OCI-LY1 (cell line): ENCODE data around the gene BICD1.

Experiments used
- H2AFZ ChIP-seq: fragments of 200-600 bp; sonication (generic), shearing (Covaris generic); 2 replicates; pipeline ENCODE4 v1.6.0; 2014; ENCODE audit warnings: antibody characterized with exemption, mild to moderate bottlenecking, low read length
- H3F3A ChIP-seq: fragments of 200-600 bp; sonication (generic), shearing (Covaris generic); 2 replicates; pipeline ENCODE4 v1.6.0; 2014; ENCODE audit warnings: mild to moderate bottlenecking, antibody characterized with exemption, low read length, moderate library complexity; ENCODE audit not compliant: insufficient read depth
- H3K27ac ChIP-seq: fragments of 200-600 bp; sonication (generic); 2 replicates; pipeline ENCODE4 v1.5.1; 2014; ENCODE audit warnings: low read length, mixed run types, mild to moderate bottlenecking, low read depth; ENCODE audit not compliant: poor library complexity, severe bottlenecking
- H3K27me3 ChIP-seq: fragments of 200-600 bp; sonication (generic); 2 replicates; pipeline ENCODE4 v1.6.0; 2014; ENCODE audit warnings: antibody characterized with exemption, mild to moderate bottlenecking, low read length, moderate library complexity; ENCODE audit not compliant: insufficient read depth
- H3K36me3 ChIP-seq: fragments of 200-600 bp; sonication (generic); 2 replicates; pipeline ENCODE4 v1.6.1; 2014; ENCODE audit warnings: mild to moderate bottlenecking, antibody characterized with exemption, low read length, moderate library complexity, mixed read lengths; ENCODE audit not compliant: insufficient read depth
- H3K4me1 ChIP-seq: fragments of 200-600 bp; sonication (generic); 2 replicates; pipeline ENCODE4 v1.5.1; 2014; ENCODE audit warnings: mild to moderate bottlenecking, low read length, moderate library complexity; ENCODE audit not compliant: insufficient read depth, severe bottlenecking
- H3K4me2 ChIP-seq: fragments of 200-600 bp; sonication (generic), shearing (Covaris generic); 2 replicates; pipeline ENCODE4 v1.6.1; 2014; ENCODE audit warnings: low read length
- H3K4me3 ChIP-seq: fragments of 200-600 bp; sonication (generic); 2 replicates; pipeline ENCODE4 v1.5.1; 2014; ENCODE audit warnings: low read length, low read depth, mild to moderate bottlenecking, mixed read lengths; ENCODE audit not compliant: poor library complexity, severe bottlenecking
- H3K79me2 ChIP-seq: fragments of 200-600 bp; shearing (Covaris generic); 2 replicates; pipeline ENCODE4 v1.6.1; 2016; ENCODE audit warnings: mixed run types, low read length, mixed read lengths; ENCODE audit not compliant: insufficient read depth
- H3K9ac ChIP-seq: fragments of 200-600 bp; sonication (generic), shearing (Covaris generic); 2 replicates; pipeline ENCODE4 v1.6.1; 2014; ENCODE audit warnings: mild to moderate bottlenecking, low read length, mixed read lengths
- H3K9me2 ChIP-seq: fragments of 200-600 bp; sonication (generic), shearing (Covaris generic); 2 replicates; pipeline ENCODE4 v1.6.1; 2014; ENCODE audit warnings: low read depth, mild to moderate bottlenecking, low read length, mixed read lengths
- H3K9me3 ChIP-seq: fragments of 200-600 bp; shearing (Covaris generic); 2 replicates; pipeline ENCODE4 v1.6.1; 2014; ENCODE audit warnings: low read length, mixed read lengths
- H4K20me1 ChIP-seq: fragments of 200-600 bp; sonication (generic), shearing (Covaris generic); 2 replicates; pipeline ENCODE4 v1.6.0; 2016; ENCODE audit warnings: mild to moderate bottlenecking, low read length; ENCODE audit not compliant: insufficient read depth
- EZH2 ChIP-seq: fragments of 200-600 bp; sonication (generic), shearing (Covaris generic); IDR thresholded peaks from 2 replicates; pipeline ENCODE4 v1.8.0; 2017; ENCODE audit warnings: borderline replicate concordance, mixed run types, mild to moderate bottlenecking, antibody characterized with exemption, low read length, moderate library complexity, mixed read lengths
- TF ChIP-seq, protein P1 (sequence below): fragments of 200-600 bp; sonication (generic), shearing (Covaris generic); IDR thresholded peaks from 2 replicates; pipeline ENCODE4 v1.5.1; 2017; ENCODE audit warnings: mild to moderate bottlenecking, antibody characterized with exemption, low read length, moderate library complexity, mixed read lengths

BICD1 gene

GRCh38 chr12:32083489-32083888 lies 23.2 kb upstream of the BICD1 start:
- Histone ChIP-seq H3K4me2 (no peak overlapping the region), H3K27ac (no peak overlapping the region), H3K4me3 (no peak overlapping the region), H3K27me3 (no peaks in the 10 kb centered on the region), H3K4me1 (peaks cover 7% of the 10 kb centered on the region), H3F3A (no peaks in the 10 kb centered on the region), H3K9me2 (no peaks in the 10 kb centered on the region), H3K79me2 (no peaks in the 10 kb centered on the region), H3K36me3 (no peaks in the 10 kb centered on the region), H4K20me1 (no peaks in the 10 kb centered on the region), H3K9me3 (no peaks in the 10 kb centered on the region), H3K9ac (no peak overlapping the region), H2AFZ (no peak overlapping the region)
- TF ChIP-seq, protein P1, sequence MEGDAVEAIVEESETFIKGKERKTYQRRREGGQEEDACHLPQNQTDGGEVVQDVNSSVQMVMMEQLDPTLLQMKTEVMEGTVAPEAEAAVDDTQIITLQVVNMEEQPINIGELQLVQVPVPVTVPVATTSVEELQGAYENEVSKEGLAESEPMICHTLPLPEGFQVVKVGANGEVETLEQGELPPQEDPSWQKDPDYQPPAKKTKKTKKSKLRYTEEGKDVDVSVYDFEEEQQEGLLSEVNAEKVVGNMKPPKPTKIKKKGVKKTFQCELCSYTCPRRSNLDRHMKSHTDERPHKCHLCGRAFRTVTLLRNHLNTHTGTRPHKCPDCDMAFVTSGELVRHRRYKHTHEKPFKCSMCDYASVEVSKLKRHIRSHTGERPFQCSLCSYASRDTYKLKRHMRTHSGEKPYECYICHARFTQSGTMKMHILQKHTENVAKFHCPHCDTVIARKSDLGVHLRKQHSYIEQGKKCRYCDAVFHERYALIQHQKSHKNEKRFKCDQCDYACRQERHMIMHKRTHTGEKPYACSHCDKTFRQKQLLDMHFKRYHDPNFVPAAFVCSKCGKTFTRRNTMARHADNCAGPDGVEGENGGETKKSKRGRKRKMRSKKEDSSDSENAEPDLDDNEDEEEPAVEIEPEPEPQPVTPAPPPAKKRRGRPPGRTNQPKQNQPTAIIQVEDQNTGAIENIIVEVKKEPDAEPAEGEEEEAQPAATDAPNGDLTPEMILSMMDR, result no peak
- no peak for TF ChIP-seq EZH2

DNA sequence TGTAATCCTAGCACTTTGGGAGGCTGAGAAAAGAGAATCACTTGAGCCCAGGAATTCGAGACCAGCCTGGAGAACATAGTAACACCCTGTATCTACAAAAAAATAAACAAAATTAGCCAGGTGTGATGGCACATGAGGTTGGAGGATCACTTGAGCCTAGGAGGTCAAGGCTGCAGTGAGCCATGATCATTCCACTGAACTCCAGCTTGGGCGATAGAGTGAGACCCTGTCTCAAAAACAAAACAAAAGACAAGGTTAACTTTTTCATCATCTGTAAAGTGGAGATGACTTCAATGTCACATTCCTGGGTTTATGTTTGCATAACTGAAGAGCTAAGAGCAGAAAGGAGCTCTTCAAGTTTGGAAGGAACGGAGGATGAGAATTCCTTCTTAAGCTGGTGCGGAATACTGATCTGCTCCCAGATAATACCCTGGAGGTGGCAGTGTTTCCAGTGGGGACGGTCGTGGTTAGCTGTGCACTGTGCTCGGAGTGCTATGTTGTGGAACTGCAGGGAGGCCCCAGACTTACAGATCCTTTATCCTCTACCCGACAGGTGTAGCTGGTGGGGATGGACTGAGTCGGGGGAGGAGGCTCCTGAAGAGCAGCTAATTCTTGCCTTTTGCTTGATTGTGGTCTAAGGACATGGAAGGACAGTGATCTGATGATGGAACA lies 22.5 kb upstream of the BICD1 start:
- H4K20me1 ChIP-seq, result no peaks in the 10 kb centered on the region
- H3K27me3 ChIP-seq, result no peaks in the 10 kb centered on the region
- peaks cover 7% of the 10 kb centered on the region for H3K4me1 ChIP-seq
- TF ChIP-seq, protein P1, result no peak
- TF ChIP-seq EZH2, result no peak
- H3F3A ChIP-seq, result no peaks in the 10 kb centered on the region
- no peak overlapping the region for H3K4me3 ChIP-seq
- no peaks in the 10 kb centered on the region for H3K36me3 ChIP-seq
- no peaks in the 10 kb centered on the region for H3K9me2 ChIP-seq
- no peak overlapping the region for H3K27ac ChIP-seq
- no peaks in the 10 kb centered on the region for H3K9me3 ChIP-seq
- H3K9ac ChIP-seq, result no peak overlapping the region
- H3K79me2 ChIP-seq, result no peaks in the 10 kb centered on the region
- no peak overlapping the region for H3K4me2 ChIP-seq
- H2AFZ ChIP-seq, result no peak overlapping the region

- no peaks in the 10 kb centered on the region for H3K27me3 ChIP-seq
- no peak overlapping the region for H3K4me2 ChIP-seq
- H2AFZ ChIP-seq, result no peak overlapping the region; the same call in 1 of the 2 replicates
- no peaks in the 10 kb centered on the region for H3K79me2 ChIP-seq
- H3K9me2 ChIP-seq, result no peaks in the 10 kb centered on the region
- TF ChIP-seq, protein P1, result no peak
- TF ChIP-seq EZH2, result no peak
- no peaks in the 10 kb centered on the region for H3K36me3 ChIP-seq
- no peaks in the 10 kb centered on the region for H3K9me3 ChIP-seq
- H3K4me1 ChIP-seq, result peaks cover 7% of the 10 kb centered on the region
- H3K27ac ChIP-seq, result no peak overlapping the region
- H3K9ac ChIP-seq, result no peak overlapping the region
- H3F3A ChIP-seq, result no peaks in the 10 kb centered on the region
- no peaks in the 10 kb centered on the region for H4K20me1 ChIP-seq
- no peak overlapping the region for H3K4me3 ChIP-seq
These were observed 21.9 kb upstream of the BICD1 start for GRCh38 chr12:32084753-32085152.
